Left lung (tissue), 14 donors: ENCODE measurements around the gene OR2A2. TPM values are rescaled to one million over a fixed set of nuclear protein-coding genes. Genes with fewer than 3 reads are reported as not detected.

Source experiments
- ATAC-seq: fragments of 200-7000 bp; cut with Tn5 transposase; one replicate; pipeline ENCODE4 v1.9.1; 2020; ENCODE audit warnings: moderate library complexity
- DNase-seq, 4 donors: peaks; one replicate each; pipeline ENCODE4 v3.0.0-alpha.2; 2013 to 2020
- H3K27ac ChIP-seq, 2 donors: fragments of 200-600 bp; sonication (generic) in 1 of 2; one replicate each; pipeline versions ENCODE4 v1.5.0 to v1.8.0; 2020 to 2021
- H3K27me3 ChIP-seq, 2 donors: fragments of 200-600 bp; sonication (generic) in 1 of 2; one replicate each; pipeline versions ENCODE4 v1.5.0 to v1.8.0; 2020 to 2021
- H3K36me3 ChIP-seq, 2 donors: fragments of 200-600 bp; sonication (generic) in 1 of 2; one replicate each; pipeline versions ENCODE4 v1.5.0 to v1.8.0; 2020 to 2021
- H3K4me1 ChIP-seq, 2 donors: fragments of 200-600 bp; one replicate each; pipeline ENCODE4 v1.8.0; 2021
- H3K4me3 ChIP-seq, 2 donors: fragments of 200-600 bp; sonication (generic) in 1 of 2; one replicate each; pipeline versions ENCODE4 v1.5.0 to v1.8.0; 2020 to 2021; ENCODE audit warnings: mild to moderate bottlenecking in 1 of 2
- H3K9me3 ChIP-seq, 2 donors: fragments of 200-600 bp; sonication (generic) in 1 of 2; one replicate each; pipeline versions ENCODE4 v1.5.0 to v1.8.0; 2020 to 2021
- CTCF ChIP-seq, 2 donors: fragments of 200-600 bp; sonication (generic) in 1 of 2; IDR thresholded peaks; one replicate each; pipeline versions ENCODE4 v1.5.0 to v1.8.0; 2021; ENCODE audit warnings: antibody characterized with exemption in 2 of 2
- intact Hi-C, 2 donors: fragments of 100-400 bp; cut with DNase I; formaldehyde crosslinking; loops; one replicate each; pipeline versions ENCODE4 v1.11.2 to v1.14.2; 2022
- long read RNA-seq, 12 donors: library from polyadenylated mRNA in 2 of 12; unstranded in 2 of 12; transcript quantifications; one replicate each; pipeline ENCODE4 v2.0.0 and lab custom pipeline, GENCODE V29; 2019 to 2026
- polyA plus RNA-seq, 6 donors: library from polyadenylated mRNA; unstranded; fragments of 120-200 nt; gene quantifications; one replicate each; pipeline ENCODE4 v1.2.1, GENCODE V29; 2013; ENCODE audit not compliant: insufficient read length in 6 of 6
- total RNA-seq, 2 donors: library from RNA; stranded (reverse); fragmentation: NEBNext Ultra II Directional; extraction: Animal tissue kit (Norgen Biotek cat#: 25700); gene quantifications; one replicate each; pipeline ENCODE4 v1.2.1, GENCODE V29; 2021
- donor health status: DM: no; HTN: yes; CAD: no.
- donor health status: DM: no; HTN: no; CAD: no.

The OR2A2 gene
- total RNA-seq, result not detected
- polyA plus RNA-seq, result not detected
- long read RNA-seq, donor 1, partial matches to known transcripts, result 0 of 1 reads
- long read RNA-seq, donor 1, other reads (novel, unspliced or antisense), result 0 of 1 reads
- long read RNA-seq, donor 2, result 0 reads
- long read RNA-seq, donor 3, result 0 reads
- long read RNA-seq, donor 4, result 0 reads
- long read RNA-seq, donor 5, result 0 reads
- long read RNA-seq, donor 6, result 0 reads
- long read RNA-seq, donor 7, result 0 reads
- long read RNA-seq, donor 8, result 0 reads
- long read RNA-seq, donor 9, result 0 reads
- long read RNA-seq, donor 10, result 0 reads
- long read RNA-seq, donor 11, result 0 reads
- long read RNA-seq, donor 12, result 0 reads

- no peak for TF ChIP-seq CTCF (IDR thresholded peaks at IDR 0.05)
- Histone ChIP-seq H3K27ac (no peak within 1 kb of the TSS), H3K9me3 (no peaks in the 10 kb centered on the region), H3K27me3 (peaks cover 0 to 7% of the 10 kb centered on the region in 2 donors), H3K4me1 (no peaks in the 10 kb centered on the region), H3K4me3 (no peak within 1 kb of the TSS), H3K36me3 (no peaks in the 10 kb centered on the region)
- ATAC-seq (no peak), DNase-seq (no peak)
- intact Hi-C loops, result no loop called here
Observed at GRCh38 chr7:144109283-144109682, at the start of gene OR2A2. Gene OR2A2, plus strand, starts transcription at chr7:144109583. Its CDS starts 0 bp downstream, at chr7:144109583.

- intact Hi-C loops, result no loop called here
- Histone ChIP-seq H3K27ac (no peak overlapping the region), H3K4me3 (no peak overlapping the region), H3K27me3 (no peaks in the 10 kb centered on the region), H3K36me3 (no peaks in the 10 kb centered on the region), H3K9me3 (no peaks in the 10 kb centered on the region), H3K4me1 (no peaks in the 10 kb centered on the region)
- DNase-seq (no peak), ATAC-seq (no peak)
- no peak for TF ChIP-seq CTCF (IDR thresholded peaks at IDR 0.05)
Observed at GRCh38 chr7:144063710-144064109, 45.7 kb upstream of the OR2A2 start.

- DNase-seq, result no peak
Observed at GRCh38 chr7:144069511-144069910, 39.9 kb upstream of the OR2A2 start, which contains the start of gene OR2A25. Gene OR2A25, plus strand, starts transcription at chr7:144069811. Its CDS starts 4,409 bp downstream, at chr7:144074220.

GRCh38 chr7:144069953-144070352 is 39.4 kb upstream of the OR2A2 start:
- Histone ChIP-seq H3K9me3 (no peaks in the 10 kb centered on the region), H3K27ac (no peak overlapping the region), H3K36me3 (no peaks in the 10 kb centered on the region), H3K4me3 (no peak overlapping the region), H3K4me1 (no peaks in the 10 kb centered on the region), H3K27me3 (no peaks in the 10 kb centered on the region)
- DNase-seq (no peak), ATAC-seq (no peak)
- intact Hi-C loops, result no loop called here
- TF ChIP-seq CTCF (IDR thresholded peaks at IDR 0.05), result no peak

More at GRCh38 chr7:144069511-144069910, 39.9 kb upstream of the OR2A2 start, which contains the start of gene OR2A25:
- Histone ChIP-seq H3K4me1 (no peaks in the 10 kb centered on the region), H3K27ac (no peak within 1 kb of the TSS), H3K36me3 (no peaks in the 10 kb centered on the region), H3K27me3 (no peaks in the 10 kb centered on the region), H3K4me3 (no peak within 1 kb of the TSS), H3K9me3 (no peaks in the 10 kb centered on the region)
- intact Hi-C loops, result no loop called here
- no peak for ATAC-seq
- TF ChIP-seq CTCF (IDR thresholded peaks at IDR 0.05), result no peak

- intact Hi-C loops, result no loop called here
- Histone ChIP-seq H3K27ac (no peak overlapping the region), H3K9me3 (no peaks in the 10 kb centered on the region), H3K27me3 (no peaks in the 10 kb centered on the region), H3K36me3 (no peaks in the 10 kb centered on the region), H3K4me3 (no peak overlapping the region), H3K4me1 (no peaks in the 10 kb centered on the region)
- no peak for ATAC-seq
- no peak for TF ChIP-seq CTCF (IDR thresholded peaks at IDR 0.05)
- no peak for DNase-seq
Observed at GRCh38 chr7:144074374-144074773, 35.0 kb upstream of the OR2A2 start.
